ENCODE results near the gene XYLT1.

DNA sequence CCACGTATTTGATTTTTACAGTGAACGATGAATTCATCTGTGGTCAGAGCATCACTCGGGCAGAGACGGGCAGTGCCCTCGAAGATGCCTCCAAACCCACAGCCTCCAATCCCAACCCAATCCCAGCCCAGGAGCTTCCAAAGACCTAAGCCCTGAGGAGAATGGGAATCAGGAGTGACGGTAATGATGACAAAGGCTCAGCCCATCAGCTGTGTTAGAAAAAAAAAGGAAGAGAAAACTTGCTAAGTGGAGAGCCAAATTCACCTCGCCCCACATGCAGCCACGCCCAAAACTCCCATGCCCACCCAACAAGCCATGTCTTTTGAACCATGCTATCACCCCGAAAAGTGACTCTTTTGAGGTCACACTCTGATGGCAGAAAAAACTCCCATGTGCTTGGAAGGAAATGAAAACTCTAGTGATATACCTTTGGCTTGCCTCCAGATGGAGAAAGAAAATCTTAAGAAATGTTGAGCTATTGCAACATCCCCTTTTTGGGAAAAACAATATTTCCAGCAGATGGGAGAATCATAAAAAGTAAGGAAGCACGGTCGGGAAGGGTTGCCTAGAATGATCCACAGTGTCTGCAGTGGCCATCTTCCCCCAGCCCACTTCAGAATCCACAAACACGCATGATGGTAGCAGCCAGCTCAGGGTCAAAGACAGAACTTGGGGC lies 37.7 kb downstream of the XYLT1 start:
- TF ChIP-seq POLR2A (IDR thresholded peaks at IDR 0.05), result no peak
- TF ChIP-seq, protein P1, sequence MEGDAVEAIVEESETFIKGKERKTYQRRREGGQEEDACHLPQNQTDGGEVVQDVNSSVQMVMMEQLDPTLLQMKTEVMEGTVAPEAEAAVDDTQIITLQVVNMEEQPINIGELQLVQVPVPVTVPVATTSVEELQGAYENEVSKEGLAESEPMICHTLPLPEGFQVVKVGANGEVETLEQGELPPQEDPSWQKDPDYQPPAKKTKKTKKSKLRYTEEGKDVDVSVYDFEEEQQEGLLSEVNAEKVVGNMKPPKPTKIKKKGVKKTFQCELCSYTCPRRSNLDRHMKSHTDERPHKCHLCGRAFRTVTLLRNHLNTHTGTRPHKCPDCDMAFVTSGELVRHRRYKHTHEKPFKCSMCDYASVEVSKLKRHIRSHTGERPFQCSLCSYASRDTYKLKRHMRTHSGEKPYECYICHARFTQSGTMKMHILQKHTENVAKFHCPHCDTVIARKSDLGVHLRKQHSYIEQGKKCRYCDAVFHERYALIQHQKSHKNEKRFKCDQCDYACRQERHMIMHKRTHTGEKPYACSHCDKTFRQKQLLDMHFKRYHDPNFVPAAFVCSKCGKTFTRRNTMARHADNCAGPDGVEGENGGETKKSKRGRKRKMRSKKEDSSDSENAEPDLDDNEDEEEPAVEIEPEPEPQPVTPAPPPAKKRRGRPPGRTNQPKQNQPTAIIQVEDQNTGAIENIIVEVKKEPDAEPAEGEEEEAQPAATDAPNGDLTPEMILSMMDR (IDR thresholded peaks at IDR 0.05), result no peak

All from thyroid gland (tissue), 4 donors.